HepG2 (cell line): Measurements from ENCODE around the gene TMEM131. TPM values are rescaled to one million over a fixed set of nuclear protein-coding genes. Genes with fewer than 3 reads are reported as not detected.

Experiments
- ATAC-seq: fragments of 200-7000 bp; cut with Tn5 transposase; 3 replicates; pipeline ENCODE4 v1.9.1; 2020; ENCODE audit warnings: mild to moderate bottlenecking, moderate library complexity
- BruUV-seq: library from RNA; stranded (reverse); fragments of 400-500 nt; replicated peaks from 2 replicates; lab custom pipeline; 2021; lab: Mats Ljungman, UMichigan
- CTCF ChIA-PET: fragments of 300-600 bp; formaldehyde crosslinking; extraction: SDS; loops from one replicate; lab custom pipeline; 2021; ENCODE audit warnings: low total read pairs, inconsistent platforms, low intra/inter-chr PET ratio; lab: Yijun Ruan, JAX
- POLR2A ChIA-PET: fragments of 350-600 bp; sonication (Branson Sonifier 250); formaldehyde crosslinking; loops from one replicate; lab custom pipeline; 2020; ENCODE audit warnings: antibody characterized with exemption, inconsistent platforms; lab: Yijun Ruan, JAX
- DNase-seq: peaks from one replicate; pipeline ENCODE4 v3.0.0-alpha.2; 2015; ENCODE audit warnings: low spot score
- FAIRE-seq: peaks from 3 replicates; lab custom pipeline; 2011; peaks lifted over from hg19 to GRCh38; lab: Jason Lieb, UNC
- H2AFZ ChIP-seq: one replicate; pipeline ENCODE4 v1.6.1; 2011; ENCODE audit warnings: low read length, inconsistent platforms
- H3K27ac ChIP-seq: fragments of 300-600 bp; 3 replicates; pipeline ENCODE4 v1.8.0; 2011; ENCODE audit warnings: mixed run types, mild to moderate bottlenecking, mixed read lengths, low read length, inconsistent platforms; ENCODE audit not compliant: insufficient read depth; ENCODE audit errors: extremely low read length
- H3K27me3 ChIP-seq, 2 experiments: fragments of 200-600 bp in 1 of 2; 2 replicates in 1 of 2; 3 replicates in 1 of 2; pipeline versions ENCODE4 v1.6.0 to v1.8.0; 2011; ENCODE audit warnings: low read length in 2 of 2, mild to moderate bottlenecking in 2 of 2, moderate library complexity in 2 of 2, inconsistent platforms in 1 of 2; ENCODE audit not compliant: insufficient read depth in 2 of 2, control insufficient read depth in 1 of 2
- H3K36me3 ChIP-seq, 2 experiments: fragments of 200-600 bp in 1 of 2; replicated peaks in 1 of 2; 2 replicates in 1 of 2; 3 replicates in 1 of 2; pipeline versions ENCODE4 v1.5.1 to v1.8.0; 2011; ENCODE audit warnings: low read length in 2 of 2, inconsistent platforms in 1 of 2; ENCODE audit not compliant: insufficient read depth in 2 of 2, control insufficient read depth in 1 of 2
- H3K4me1 ChIP-seq: 2 replicates; pipeline ENCODE4 v1.5.1; 2012; ENCODE audit warnings: low read length, inconsistent platforms; ENCODE audit not compliant: insufficient read depth
- H3K4me2 ChIP-seq: 2 replicates; pipeline ENCODE4 v1.6.0; 2011; ENCODE audit warnings: low read depth, low read length, inconsistent platforms
- H3K4me3 ChIP-seq, 3 experiments: fragments of 200-600 bp in 1 of 3; sonication (generic), shearing (Covaris generic) in 1 of 3; replicated peaks in 1 of 3; 2 replicates each; pipeline ENCODE4 v1.5.1; 2011 to 2016; ENCODE audit warnings: low read length in 3 of 3, inconsistent platforms in 2 of 3, low read depth in 2 of 3, mild to moderate bottlenecking in 2 of 3, control low read depth in 1 of 3, mixed read lengths in 1 of 3; ENCODE audit not compliant: insufficient read depth in 1 of 3
- H3K79me2 ChIP-seq: one replicate; pipeline ENCODE4 v1.6.1; 2011; ENCODE audit warnings: low read length, inconsistent platforms; ENCODE audit not compliant: insufficient read depth
- H3K9ac ChIP-seq: 2 replicates; pipeline ENCODE4 v1.6.0; 2011; ENCODE audit warnings: mild to moderate bottlenecking, low read depth, low read length, inconsistent platforms; ENCODE audit not compliant: insufficient read depth
- H3K9me3 ChIP-seq: 2 replicates; pipeline ENCODE4 v1.5.1; 2012; ENCODE audit warnings: mild to moderate bottlenecking, low read length
- H4K20me1 ChIP-seq: 2 replicates; pipeline ENCODE4 v1.6.0; 2011; ENCODE audit warnings: inconsistent platforms, mild to moderate bottlenecking, low read length, moderate library complexity; ENCODE audit not compliant: insufficient read depth
- ATF7 ChIP-seq, 2 experiments: fragments of 450-650 bp in 1 of 2; sonication (generic) in 1 of 2; formaldehyde crosslinking in 1 of 2; IDR thresholded peaks; 2 replicates each; pipeline versions ENCODE4 v1.4.0 to v1.6.1; 2016 to 2020; ENCODE audit warnings: antibody characterized with exemption in 1 of 2, mild to moderate bottlenecking in 1 of 2, missing genetic modification reagents in 1 of 2
- NFKB2 ChIP-seq: sonication (generic); formaldehyde crosslinking; IDR thresholded peaks from 2 replicates; pipeline ENCODE4 v1.4.0; 2020; ENCODE audit warnings: missing genetic modification reagents, borderline replicate concordance
- ZNF768 ChIP-seq: sonication (generic); formaldehyde crosslinking; IDR thresholded peaks from 2 replicates; pipeline ENCODE4 v1.4.0; 2020; ENCODE audit warnings: missing genetic modification reagents
- WGBS: methylation state at CpG from one replicate; pipeline ENCODE4 v1.1.6; 2017; ENCODE audit warnings: low lambda C conversion rate; 5-methylcytosine and 5-hydroxymethylcytosine counted together
- in situ Hi-C: cut with HindIII; loops from 2 replicates; pipeline ENCODE4 v1.10.0; 2017; ENCODE audit warnings: low pct_unique_long_range_greater_than_20kb; ENCODE audit not compliant: extremely low pct_ligation_motif_present
- intact Hi-C: fragments of 100-400 bp; cut with micrococcal nuclease; formaldehyde crosslinking; loops from one replicate; pipeline ENCODE4 v1.10.0; 2022; ENCODE audit not compliant: unreplicated experiment
- polyA plus RNA-seq, 8 experiments: library from polyadenylated mRNA; depleted of rRNA in 3 of 8; stranded (reverse) in 7 of 8; unstranded in 1 of 8; fragments of >200 nt; fragmentation: Illumina TruSeq in 4 of 8; extraction: Trizol in 4 of 8; gene quantifications; 2 replicates each; pipeline versions ENCODE4 v1.2.1 to v1.2.3, GENCODE V29; 2011 to 2016; ENCODE audit warnings: low read depth in 4 of 8, missing spikeins in 1 of 8, mixed read lengths in 1 of 8; ENCODE audit not compliant: insufficient read depth in 1 of 8
- total RNA-seq, 5 experiments: library from RNA; depleted of rRNA; stranded (reverse); fragments of >200 nt; fragmentation: Illumina TruSeq; extraction: Trizol; gene quantifications; 2 replicates each; pipeline ENCODE4 v1.2.3, GENCODE V29; 2016; ENCODE audit warnings: low read depth in 1 of 5

Gene TMEM131
- total and polyA plus RNA-seq, 2 of the 13 experiments (the other 11 are each of a cell fraction or from before 2014, with no cell fraction given) = 17.9 to 19.5 TPM

- Histone ChIP-seq H3K79me2 (no peaks in the 10 kb centered on the region), H3K27ac (no peak overlapping the region), H3K36me3 (no peaks in the 10 kb centered on the region), H2AFZ (no peak overlapping the region), H3K27me3 (no peaks in the 10 kb centered on the region; a peak in 2 of 5 replicates), H3K4me3 (no peak overlapping the region), H3K4me1 (no peaks in the 10 kb centered on the region; the same call in 1 of the 2 replicates), H3K9ac (no peak overlapping the region), H3K4me2 (no peak overlapping the region), H3K9me3 (peaks cover 8% of the 10 kb centered on the region; the same call in 1 of the 2 replicates), H4K20me1 (no peaks in the 10 kb centered on the region)
- ATAC-seq (no peak), FAIRE-seq (no peak), DNase-seq (no peak)
- TF ChIP-seq ATF7 (IDR thresholded peaks at IDR 0.05) = peak; percentile 54
- no peak for TF ChIP-seq ATF7 (CRISPR knock-in tag; IDR thresholded peaks at IDR 0.05)
- TF ChIP-seq NFKB2 (CRISPR knock-in tag) = no peak
- 48% methylated on average over 8 of the region's 8 CpGs for WGBS
- BruUV-seq = no TSS peak
- intact Hi-C loops = no loop called here
- CTCF ChIA-PET = no interaction called here
- in situ Hi-C loops = no loop called here
- POLR2A ChIA-PET = no interaction called here
These were observed 44.7 kb upstream of the TMEM131 start for GRCh38 chr2:98040331-98040939.

GRCh38 chr2:98039085-98039756, 43.5 kb upstream of the TMEM131 start:
- in situ Hi-C loops = no loop called here
- no peaks in the 10 kb centered on the region for H3K36me3 ChIP-seq
- H3K9me3 ChIP-seq = no peaks in the 10 kb centered on the region; the same call in 1 of the 2 replicates
- no peak overlapping the region for H3K9ac ChIP-seq
- ATAC-seq (no peak), FAIRE-seq (no peak), DNase-seq (no peak)
- no peak overlapping the region for H3K4me2 ChIP-seq
- no peaks in the 10 kb centered on the region for H4K20me1 ChIP-seq
- POLR2A ChIA-PET = no interaction called here
- BruUV-seq = no TSS peak
- no peaks in the 10 kb centered on the region for H3K79me2 ChIP-seq
- no peak for TF ChIP-seq ZNF768 (CRISPR knock-in tag)
- no peak overlapping the region for H3K4me3 ChIP-seq
- H3K4me1 ChIP-seq = no peaks in the 10 kb centered on the region; the same call in 1 of the 2 replicates
- WGBS = 50% methylated on average over 12 of the region's 12 CpGs
- intact Hi-C loops = no loop called here
- no peak overlapping the region for H3K27ac ChIP-seq
- H3K27me3 ChIP-seq = no peaks in the 10 kb centered on the region; a peak in 2 of 5 replicates
- CTCF ChIA-PET = no interaction called here
- H2AFZ ChIP-seq = no peak overlapping the region
